GM06990 (cell line): ENCODE results near the gene ID3.

Source experiments
- DNase-seq: peaks from one replicate; pipeline ENCODE4 v3.0.0-alpha.2; 2011; ENCODE audit not compliant: insufficient read length; ENCODE audit errors: extremely low read depth
- H3K27me3 ChIP-seq: replicated peaks from 2 replicates; pipeline ENCODE4 v1.6.0; 2011; ENCODE audit warnings: low read length; ENCODE audit not compliant: control insufficient read depth, insufficient read depth
- H3K36me3 ChIP-seq: 2 replicates; pipeline ENCODE4 v1.5.1; 2011; ENCODE audit warnings: low read length; ENCODE audit not compliant: control insufficient read depth, insufficient read depth
- H3K4me3 ChIP-seq: replicated peaks from 2 replicates; pipeline ENCODE4 v1.5.1; 2011; ENCODE audit warnings: low read depth, mild to moderate bottlenecking, control low read depth, low read length
- TF ChIP-seq, protein P1 (sequence below): IDR thresholded peaks from 2 replicates; pipeline ENCODE4 v1.5.1; 2011; ENCODE audit warnings: low read length, control low read depth, mild to moderate bottlenecking, inconsistent platforms; ENCODE audit not compliant: insufficient read depth, poor library complexity, severe bottlenecking

ID3 gene

GRCh38 chr1:23568608-23569383 lies 9.5 kb upstream of the ID3 start:
- Histone ChIP-seq H3K36me3 (no peaks in the 10 kb centered on the region), H3K27me3 (no peaks in the 10 kb centered on the region), H3K4me3 (peak overlapping the region; percentile 57)
- no peak for DNase-seq
- TF ChIP-seq, protein P1, sequence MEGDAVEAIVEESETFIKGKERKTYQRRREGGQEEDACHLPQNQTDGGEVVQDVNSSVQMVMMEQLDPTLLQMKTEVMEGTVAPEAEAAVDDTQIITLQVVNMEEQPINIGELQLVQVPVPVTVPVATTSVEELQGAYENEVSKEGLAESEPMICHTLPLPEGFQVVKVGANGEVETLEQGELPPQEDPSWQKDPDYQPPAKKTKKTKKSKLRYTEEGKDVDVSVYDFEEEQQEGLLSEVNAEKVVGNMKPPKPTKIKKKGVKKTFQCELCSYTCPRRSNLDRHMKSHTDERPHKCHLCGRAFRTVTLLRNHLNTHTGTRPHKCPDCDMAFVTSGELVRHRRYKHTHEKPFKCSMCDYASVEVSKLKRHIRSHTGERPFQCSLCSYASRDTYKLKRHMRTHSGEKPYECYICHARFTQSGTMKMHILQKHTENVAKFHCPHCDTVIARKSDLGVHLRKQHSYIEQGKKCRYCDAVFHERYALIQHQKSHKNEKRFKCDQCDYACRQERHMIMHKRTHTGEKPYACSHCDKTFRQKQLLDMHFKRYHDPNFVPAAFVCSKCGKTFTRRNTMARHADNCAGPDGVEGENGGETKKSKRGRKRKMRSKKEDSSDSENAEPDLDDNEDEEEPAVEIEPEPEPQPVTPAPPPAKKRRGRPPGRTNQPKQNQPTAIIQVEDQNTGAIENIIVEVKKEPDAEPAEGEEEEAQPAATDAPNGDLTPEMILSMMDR = no peak

DNA sequence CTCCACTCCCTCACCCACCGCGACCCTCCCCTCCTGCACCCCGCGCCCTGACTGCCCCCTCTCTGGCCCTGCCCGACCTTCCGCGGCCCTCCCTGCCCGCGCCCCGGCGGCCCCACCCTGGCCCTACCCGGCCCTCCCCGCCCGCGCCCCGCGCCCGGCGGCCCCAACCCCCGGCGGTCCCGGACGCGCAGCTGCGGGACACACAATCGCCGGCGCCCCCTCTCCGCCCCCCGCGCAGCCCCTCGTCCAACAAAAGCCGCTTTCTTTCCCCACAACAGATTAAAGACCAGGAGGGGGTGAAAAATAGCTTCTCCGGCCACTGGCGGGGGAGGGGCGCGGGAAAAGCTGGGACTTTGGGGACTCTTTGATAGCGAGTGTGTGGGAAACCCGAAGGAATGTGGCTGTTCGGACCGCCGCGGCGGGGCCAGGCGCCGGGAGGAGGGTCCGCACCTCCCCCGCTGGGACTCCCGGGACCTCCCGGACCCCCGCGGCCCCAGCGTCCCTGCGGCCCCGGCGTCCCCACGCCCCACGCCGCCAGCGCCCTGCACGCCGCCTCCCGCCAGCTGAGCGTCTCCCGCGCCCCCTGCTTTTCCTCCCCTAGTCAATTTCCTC lies 8.8 kb upstream of the ID3 start:
- H3K27me3 ChIP-seq = no peaks in the 10 kb centered on the region
- TF ChIP-seq, protein P1 = no peak
- no peak for DNase-seq
- H3K4me3 ChIP-seq = peak overlapping the region; percentile 57
- no peaks in the 10 kb centered on the region for H3K36me3 ChIP-seq

DNA sequence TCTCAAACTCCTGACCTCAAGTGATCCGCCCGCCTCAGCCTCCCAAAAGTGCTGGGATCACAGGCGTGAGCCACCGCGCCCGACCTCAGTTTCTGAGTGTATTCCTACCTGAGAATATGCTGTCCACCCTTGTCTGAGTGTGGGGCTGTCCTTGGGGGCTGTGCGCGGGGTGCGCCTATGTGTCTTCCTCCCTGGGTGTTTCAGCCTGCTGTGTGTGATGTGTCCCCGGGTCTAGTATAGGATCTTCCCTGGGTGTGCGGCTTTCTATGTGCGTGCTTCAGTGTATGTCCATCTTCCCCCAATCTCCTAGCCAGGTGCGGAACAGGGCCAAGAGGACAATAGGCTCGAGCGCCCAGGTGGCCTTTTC lies 8.3 kb upstream of the ID3 start:
- Histone ChIP-seq H3K27me3 (no peaks in the 10 kb centered on the region), H3K36me3 (no peaks in the 10 kb centered on the region), H3K4me3 (peak overlapping the region; percentile 57)
- DNase-seq = no peak
- TF ChIP-seq, protein P1 = no peak

- no peaks in the 10 kb centered on the region for H3K27me3 ChIP-seq
- H3K36me3 ChIP-seq = no peaks in the 10 kb centered on the region
- H3K4me3 ChIP-seq = no peak overlapping the region
- no peak for DNase-seq
- TF ChIP-seq, protein P1 = peak; percentile 38
These were observed 7.0 kb upstream of the ID3 start for GRCh38 chr1:23566304-23566703.

DNA sequence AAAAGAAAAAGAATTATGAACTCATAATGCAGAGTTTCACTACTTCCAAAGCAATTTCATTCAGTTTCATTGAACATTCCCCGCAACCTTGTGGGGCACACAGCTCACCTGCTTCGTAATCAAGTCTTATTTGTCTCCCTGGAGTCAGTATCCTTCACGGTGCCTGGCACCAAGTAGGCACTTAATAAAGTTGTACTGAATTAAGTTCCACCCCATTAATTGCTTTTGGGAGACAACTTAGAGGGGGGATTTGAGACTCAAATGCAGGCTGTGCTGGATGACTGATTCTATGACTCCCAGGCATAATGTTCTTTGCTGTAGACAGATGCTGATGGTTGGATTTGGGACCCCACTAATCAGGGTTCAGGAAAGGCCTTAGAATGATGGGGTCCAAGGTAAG lies 6.5 kb upstream of the ID3 start:
- H3K36me3 ChIP-seq = no peaks in the 10 kb centered on the region
- H3K27me3 ChIP-seq = no peaks in the 10 kb centered on the region
- no peak for DNase-seq
- H3K4me3 ChIP-seq = no peak overlapping the region
- TF ChIP-seq, protein P1 = no peak
